GM12801 (cell line): ENCODE results near the gene CCT3.

Experiments
- TF ChIP-seq, protein P1 (sequence below): IDR thresholded peaks from one replicate; pipeline ENCODE4 v1.5.1; 2011; ENCODE audit warnings: control low read depth; ENCODE audit not compliant: insufficient read length; ENCODE audit errors: extremely low read depth

Gene CCT3

DNA sequence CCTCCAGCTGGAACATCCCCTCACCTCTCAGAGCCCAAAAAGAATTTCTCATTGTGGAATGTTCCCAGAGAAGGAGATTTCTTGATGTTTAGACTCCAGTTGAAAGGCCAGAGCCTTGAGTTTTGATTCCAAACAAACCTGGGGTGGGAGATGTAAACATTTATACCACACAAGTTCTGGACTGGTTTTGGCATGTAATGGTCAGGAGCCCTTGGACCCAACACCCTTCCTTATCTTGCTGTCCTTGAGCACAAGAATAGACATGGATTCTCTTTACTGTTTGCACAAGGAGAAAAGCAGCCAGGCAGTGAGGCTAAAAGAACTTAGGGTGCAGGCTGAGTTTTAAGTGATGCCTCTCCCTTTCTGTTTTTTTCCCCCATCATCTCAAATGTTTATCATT lies 35.5 kb upstream of the CCT3 start:
- TF ChIP-seq, protein P1, sequence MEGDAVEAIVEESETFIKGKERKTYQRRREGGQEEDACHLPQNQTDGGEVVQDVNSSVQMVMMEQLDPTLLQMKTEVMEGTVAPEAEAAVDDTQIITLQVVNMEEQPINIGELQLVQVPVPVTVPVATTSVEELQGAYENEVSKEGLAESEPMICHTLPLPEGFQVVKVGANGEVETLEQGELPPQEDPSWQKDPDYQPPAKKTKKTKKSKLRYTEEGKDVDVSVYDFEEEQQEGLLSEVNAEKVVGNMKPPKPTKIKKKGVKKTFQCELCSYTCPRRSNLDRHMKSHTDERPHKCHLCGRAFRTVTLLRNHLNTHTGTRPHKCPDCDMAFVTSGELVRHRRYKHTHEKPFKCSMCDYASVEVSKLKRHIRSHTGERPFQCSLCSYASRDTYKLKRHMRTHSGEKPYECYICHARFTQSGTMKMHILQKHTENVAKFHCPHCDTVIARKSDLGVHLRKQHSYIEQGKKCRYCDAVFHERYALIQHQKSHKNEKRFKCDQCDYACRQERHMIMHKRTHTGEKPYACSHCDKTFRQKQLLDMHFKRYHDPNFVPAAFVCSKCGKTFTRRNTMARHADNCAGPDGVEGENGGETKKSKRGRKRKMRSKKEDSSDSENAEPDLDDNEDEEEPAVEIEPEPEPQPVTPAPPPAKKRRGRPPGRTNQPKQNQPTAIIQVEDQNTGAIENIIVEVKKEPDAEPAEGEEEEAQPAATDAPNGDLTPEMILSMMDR: no peak

DNA sequence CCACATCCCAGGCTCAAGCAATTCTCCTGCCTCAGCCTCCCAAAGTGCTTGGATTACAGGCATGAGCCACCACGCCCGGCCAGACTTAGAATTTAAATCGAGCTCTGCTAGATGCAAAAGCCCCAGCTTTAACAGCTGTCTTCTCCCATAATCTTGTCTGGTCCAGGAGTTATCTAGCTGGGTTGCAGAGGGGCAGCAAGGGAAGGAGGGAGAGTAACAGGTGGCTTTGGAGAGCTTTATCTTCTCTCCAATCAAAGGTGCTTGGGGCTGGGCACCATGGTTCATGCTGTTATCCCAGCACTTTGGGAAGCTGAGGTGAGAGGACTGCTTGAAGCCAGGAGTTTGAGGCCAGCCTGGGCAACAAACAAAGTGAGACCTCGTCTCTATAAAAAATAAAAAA lies 34.8 kb upstream of the CCT3 start:
- TF ChIP-seq, protein P1: no peak

DNA sequence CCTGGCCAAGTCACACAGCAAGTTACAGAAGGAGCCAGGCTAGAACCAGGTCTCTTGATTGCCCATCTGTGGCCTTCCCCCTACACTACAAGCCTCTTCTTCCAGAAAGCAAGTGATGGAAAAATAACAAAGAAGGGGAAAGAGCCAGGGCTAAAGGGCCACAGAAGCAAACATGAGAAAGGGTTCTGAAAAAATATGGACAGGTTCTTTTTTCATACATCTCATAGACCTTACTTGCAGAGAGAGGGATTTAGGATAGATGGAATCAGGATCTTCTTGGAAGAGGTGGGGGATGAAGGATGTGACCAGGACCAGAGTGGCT lies 34.1 kb upstream of the CCT3 start:
- TF ChIP-seq, protein P1: no peak

DNA sequence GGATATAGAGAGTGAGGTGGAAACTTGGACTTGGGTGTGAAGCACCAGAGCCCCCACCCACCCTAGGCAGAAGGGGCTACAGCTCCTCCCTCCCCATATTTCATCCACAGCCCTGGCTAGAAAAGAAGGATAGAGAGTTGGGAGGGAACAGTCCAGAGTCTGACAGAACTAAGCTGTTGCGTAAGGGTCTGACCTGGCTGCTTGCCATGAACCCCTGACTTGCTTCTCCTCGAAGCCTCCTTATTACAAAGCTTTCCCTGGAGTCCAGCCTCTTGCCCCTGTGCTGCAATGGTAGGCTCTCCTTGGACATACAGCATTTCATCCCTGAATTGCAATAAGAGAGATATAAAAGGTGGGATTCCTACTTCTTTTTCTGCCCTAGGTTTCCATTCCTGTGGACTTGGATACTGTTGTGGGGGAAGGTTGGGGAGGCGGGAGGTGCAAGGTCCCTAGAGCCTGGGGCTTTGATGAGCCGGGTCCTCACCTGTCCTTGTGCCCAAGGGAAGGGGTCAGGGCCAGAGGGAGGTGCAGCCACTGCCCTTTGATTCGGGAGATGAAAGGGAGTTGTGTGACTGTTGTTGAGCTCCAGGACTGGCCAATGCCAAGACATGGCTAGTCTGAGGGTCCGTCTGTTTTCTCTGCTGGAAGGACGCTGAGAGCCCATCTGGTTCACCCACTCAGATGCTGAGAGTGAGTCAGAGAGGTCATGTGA lies 33.6 kb upstream of the CCT3 start:
- TF ChIP-seq, protein P1: no peak

DNA sequence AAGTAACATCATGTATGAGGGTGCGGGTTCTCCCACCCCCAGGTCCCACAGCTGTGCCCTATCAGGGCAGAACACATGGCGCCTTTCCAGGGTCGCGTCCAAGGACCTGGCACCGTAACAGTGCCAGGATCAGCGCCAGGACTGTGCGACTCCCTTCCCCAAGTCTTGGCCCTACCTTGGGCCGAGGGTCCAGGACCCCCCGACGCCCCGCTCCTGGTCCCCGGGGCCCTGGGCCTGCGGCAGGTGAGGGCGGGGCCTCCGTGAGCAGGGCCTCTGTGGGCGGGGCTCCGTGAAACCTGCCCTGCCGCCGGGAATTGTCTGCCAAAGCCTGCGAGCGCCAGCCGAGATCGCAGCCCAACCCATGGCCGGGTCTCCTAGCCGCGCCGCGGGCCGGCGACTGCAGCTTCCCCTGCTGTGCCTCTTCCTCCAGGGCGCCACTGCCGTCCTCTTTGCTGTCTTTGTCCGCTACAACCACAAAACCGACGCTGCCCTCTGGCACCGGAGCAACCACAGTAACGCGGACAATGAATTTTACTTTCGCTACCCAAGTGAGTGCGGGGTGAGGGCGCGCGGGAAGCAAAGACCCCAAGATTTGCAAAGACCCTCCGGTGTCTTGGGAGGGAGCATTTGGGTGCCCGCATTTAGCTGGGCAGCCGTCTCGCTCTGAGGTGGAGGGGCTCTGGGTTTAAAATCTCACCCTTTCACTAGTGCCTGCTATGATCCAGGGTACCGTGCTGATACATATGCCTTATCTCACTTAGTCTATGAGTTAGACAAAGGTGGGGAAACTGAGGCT lies 31.0 kb upstream of the CCT3 start, which contains the start of gene RHBG:
TSS of gene RHBG (plus strand) at position 323 of the 796 bp plus-strand sequence. CDS start at position 362, 39 bp downstream.
- TF ChIP-seq, protein P1: no peak

DNA sequence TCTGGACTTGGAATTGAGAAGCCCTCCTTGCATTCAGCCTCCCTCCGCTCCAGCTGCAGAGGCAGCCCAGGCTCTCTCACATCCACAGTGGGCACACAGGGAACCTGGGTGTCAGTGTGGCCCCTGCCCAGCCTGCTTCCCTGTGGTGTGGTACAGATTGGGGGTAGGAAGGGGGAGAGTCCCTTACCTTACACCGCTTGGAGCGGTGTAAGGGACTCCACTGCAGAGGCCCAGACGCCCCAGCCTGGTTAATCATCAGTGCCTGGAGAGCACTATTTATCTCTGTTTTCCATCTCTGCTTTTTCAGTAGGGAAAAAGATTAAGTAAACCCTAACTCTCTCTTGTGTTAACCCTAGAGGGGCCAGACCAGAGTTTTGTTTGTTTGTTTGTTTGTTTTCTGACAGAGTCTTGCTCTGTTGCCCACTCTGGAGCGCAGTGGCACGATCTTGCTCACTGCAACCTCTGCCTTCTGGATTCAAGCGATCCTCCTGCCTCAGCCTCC lies 30.1 kb upstream of the CCT3 start:
- TF ChIP-seq, protein P1: no peak

DNA sequence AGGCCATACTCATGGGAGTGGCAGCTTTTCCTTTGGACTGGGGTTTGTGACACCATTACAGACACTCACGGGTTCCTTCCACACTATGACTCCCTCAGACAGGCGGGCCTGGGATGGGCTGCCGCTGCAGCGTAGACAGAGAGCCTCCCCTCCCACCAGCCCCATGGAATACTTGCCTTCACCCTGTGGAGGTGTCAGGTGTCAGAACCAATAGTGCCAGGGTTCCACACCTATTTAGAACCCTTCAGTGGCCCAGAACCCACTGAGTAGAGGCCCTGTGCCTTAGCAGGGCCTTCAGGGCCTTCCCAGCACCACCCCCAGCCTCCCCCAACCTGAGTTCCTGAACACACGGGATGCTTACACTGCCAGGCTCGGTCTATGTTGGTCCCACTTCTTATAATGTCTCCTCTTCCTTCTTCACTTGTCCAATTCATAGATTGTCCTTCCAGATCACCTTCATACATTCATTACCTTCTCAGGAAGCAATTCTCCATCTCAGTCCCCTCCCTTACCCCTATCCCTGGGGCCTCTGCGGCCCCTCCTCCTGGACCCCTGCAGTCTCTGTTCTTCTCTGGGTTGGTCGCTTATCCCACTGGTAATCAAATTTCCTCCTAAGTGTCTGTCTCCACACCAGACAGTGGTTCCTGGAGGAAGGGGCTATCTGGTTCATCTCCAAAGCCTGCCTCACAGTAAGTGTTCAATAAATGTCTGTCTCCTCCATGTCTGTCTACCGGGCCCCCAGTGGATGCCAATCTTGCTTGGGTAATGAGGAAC lies 29.5 kb upstream of the CCT3 start:
- TF ChIP-seq, protein P1: no peak
